Measurements from ENCODE around the gene PTPRN2. TPM values are rescaled to one million over a fixed set of nuclear protein-coding genes. Genes with fewer than 3 reads are reported as not detected.

The PTPRN2 gene
- total and polyA plus RNA-seq, 4 donors, result 18.1 to 69.9 (median 50.4) TPM

DNA sequence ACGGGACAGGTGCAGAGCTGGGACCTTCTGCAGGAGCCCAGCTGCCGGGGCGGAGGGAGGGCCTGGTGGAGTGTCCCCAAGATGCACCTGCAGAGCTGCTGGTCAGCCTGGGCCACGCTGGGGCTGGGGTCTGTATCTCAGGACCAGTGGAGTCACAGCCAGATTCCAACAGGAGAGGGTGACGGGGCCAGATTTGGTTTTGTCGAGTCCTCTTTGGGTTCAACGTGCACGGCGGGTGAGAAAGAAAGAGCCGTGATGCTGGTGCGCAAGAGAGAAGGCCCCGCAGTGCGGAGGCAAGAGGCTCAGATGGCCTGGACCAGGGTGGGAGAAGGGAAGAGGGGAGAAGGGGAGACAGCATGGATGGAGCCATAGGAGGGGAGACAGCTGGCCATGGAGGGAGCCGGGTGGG, 462.9 kb downstream of the PTPRN2 start:
- no peak for DNase-seq (ENCODE audit: low read depth in 4 of 6, low spot score in 6 of 6)
- H3K27me3 ChIP-seq (ENCODE audit: control insufficient read depth, insufficient read depth, low read length), result no peaks in the 10 kb centered on the region
- H3K4me3 ChIP-seq (ENCODE audit: low read depth, low read length), result no peak overlapping the region
- no peaks in the 10 kb centered on the region for H3K4me1 ChIP-seq (ENCODE audit: control insufficient read depth, insufficient read depth, low read length)
- H3K36me3 ChIP-seq (ENCODE audit: control insufficient read depth, insufficient read depth, low read length), result peaks cover 30% of the 10 kb centered on the region
- peaks cover 3% of the 10 kb centered on the region for H3K9me3 ChIP-seq (ENCODE audit: control insufficient read depth, insufficient read depth, low read length)
- H3K27ac ChIP-seq (ENCODE audit: low read depth, low read length), result no peak overlapping the region
- WGBS (ENCODE audit: insufficient coverage), result 91% methylated on average over 14 of the region's 14 CpGs

DNA sequence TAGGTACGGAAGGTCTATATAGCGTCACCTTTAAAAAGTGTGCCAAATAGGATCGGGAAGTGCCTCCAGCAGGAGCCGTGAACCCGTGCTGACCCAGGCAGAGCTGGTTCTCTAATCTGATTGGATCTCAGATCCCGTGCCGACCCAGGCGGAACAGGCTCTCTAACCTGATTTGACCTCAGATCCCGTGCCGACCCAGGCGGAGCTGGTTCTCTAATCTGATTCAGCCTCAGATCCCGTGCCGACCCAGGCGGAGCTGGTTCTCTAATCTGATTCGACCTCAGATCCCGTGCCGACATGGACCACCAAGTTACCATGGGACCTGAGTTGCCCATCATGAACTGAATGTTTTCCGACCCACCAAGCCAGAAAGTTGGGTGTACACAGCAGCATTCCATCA, 463.9 kb downstream of the PTPRN2 start:
- peaks cover 3% of the 10 kb centered on the region for H3K9me3 ChIP-seq (ENCODE audit: control insufficient read depth, insufficient read depth, low read length)
- WGBS (ENCODE audit: insufficient coverage), result 95% methylated on average over 17 of the region's 18 CpGs

DNA sequence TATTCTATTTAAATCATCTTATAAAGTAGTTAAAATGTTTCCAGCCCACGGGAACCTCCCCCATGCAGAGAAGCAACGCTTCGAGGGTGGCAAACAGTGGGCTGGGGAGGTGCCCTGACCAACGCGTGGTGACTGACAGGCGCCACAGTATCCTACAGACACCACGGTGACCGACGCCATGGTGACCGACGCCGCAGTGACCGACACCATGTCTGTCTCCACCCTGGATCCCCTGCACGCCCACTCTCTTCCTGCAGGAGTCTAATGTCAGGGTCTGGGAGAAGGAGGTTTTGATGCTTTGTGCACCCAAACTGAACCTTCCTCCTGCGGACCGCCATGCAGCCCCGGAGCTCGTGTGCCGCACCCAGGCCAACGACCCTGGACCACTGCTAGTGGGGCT, 464.4 kb downstream of the PTPRN2 start:
- WGBS (ENCODE audit: insufficient coverage), result 95% methylated on average over 12 of the region's 20 CpGs
- H3K27me3 ChIP-seq (ENCODE audit: control insufficient read depth, insufficient read depth, low read length), result no peaks in the 10 kb centered on the region
- H3K9me3 ChIP-seq (ENCODE audit: control insufficient read depth, insufficient read depth, low read length), result peaks cover 4% of the 10 kb centered on the region
- H3K36me3 ChIP-seq (ENCODE audit: control insufficient read depth, insufficient read depth, low read length), result peaks cover 30% of the 10 kb centered on the region
- H3K4me1 ChIP-seq (ENCODE audit: control insufficient read depth, insufficient read depth, low read length), result no peaks in the 10 kb centered on the region
- no peak overlapping the region for H3K27ac ChIP-seq (ENCODE audit: low read depth, low read length)
- no peak for DNase-seq (ENCODE audit: low read depth in 4 of 6, low spot score in 6 of 6)
- H3K4me3 ChIP-seq (ENCODE audit: low read depth, low read length), result no peak overlapping the region

More for the DNA sequence above, 463.9 kb downstream of the PTPRN2 start:
- Histone ChIP-seq H3K4me1 (ENCODE audit: control insufficient read depth, insufficient read depth, low read length) (no peaks in the 10 kb centered on the region), H3K36me3 (ENCODE audit: control insufficient read depth, insufficient read depth, low read length) (peaks cover 30% of the 10 kb centered on the region), H3K4me3 (ENCODE audit: low read depth, low read length) (no peak overlapping the region), H3K27me3 (ENCODE audit: control insufficient read depth, insufficient read depth, low read length) (no peaks in the 10 kb centered on the region), H3K27ac (ENCODE audit: low read depth, low read length) (no peak overlapping the region)
- DNase-seq (ENCODE audit: low read depth in 4 of 6, low spot score in 6 of 6), result no peak

DNA sequence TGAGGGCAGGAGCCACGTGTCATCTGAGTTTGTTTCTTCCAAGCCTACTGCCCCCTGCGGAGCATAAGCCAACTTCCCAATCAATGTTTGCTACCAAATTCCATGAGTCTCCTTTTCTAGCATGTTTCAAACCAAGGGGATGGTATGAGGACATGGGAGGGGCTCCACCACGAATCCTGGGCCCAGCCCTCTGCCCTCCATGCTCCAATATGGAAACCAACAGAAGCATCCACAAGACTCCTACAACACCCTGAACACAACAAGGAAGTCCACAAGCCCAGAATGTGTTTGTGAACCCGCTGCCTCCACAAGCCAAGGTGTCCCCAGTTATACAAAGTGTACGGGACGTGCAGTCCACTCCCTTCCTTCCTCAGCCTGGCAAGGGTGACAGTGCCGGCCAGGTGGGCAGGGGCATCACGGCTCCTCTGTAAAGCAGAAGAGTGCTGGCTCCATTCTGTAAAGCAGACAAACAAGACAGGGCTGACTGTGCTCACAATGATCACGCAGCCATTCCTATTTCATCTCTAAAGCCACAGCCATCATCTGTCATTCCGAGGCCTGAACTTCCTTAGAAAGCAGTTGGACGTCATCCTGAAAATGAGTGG, 466.1 kb downstream of the PTPRN2 start:
- Histone ChIP-seq H3K36me3 (ENCODE audit: control insufficient read depth, insufficient read depth, low read length) (peaks cover 20% of the 10 kb centered on the region), H3K9me3 (ENCODE audit: control insufficient read depth, insufficient read depth, low read length) (peaks cover 11% of the 10 kb centered on the region), H3K4me3 (ENCODE audit: low read depth, low read length) (no peak overlapping the region), H3K27me3 (ENCODE audit: control insufficient read depth, insufficient read depth, low read length) (no peaks in the 10 kb centered on the region), H3K4me1 (ENCODE audit: control insufficient read depth, insufficient read depth, low read length) (no peaks in the 10 kb centered on the region), H3K27ac (ENCODE audit: low read depth, low read length) (no peak overlapping the region)
- DNase-seq (ENCODE audit: low read depth in 4 of 6, low spot score in 6 of 6), result no peak
- WGBS (ENCODE audit: insufficient coverage), result 68% methylated on average over 10 of the region's 11 CpGs

DNA sequence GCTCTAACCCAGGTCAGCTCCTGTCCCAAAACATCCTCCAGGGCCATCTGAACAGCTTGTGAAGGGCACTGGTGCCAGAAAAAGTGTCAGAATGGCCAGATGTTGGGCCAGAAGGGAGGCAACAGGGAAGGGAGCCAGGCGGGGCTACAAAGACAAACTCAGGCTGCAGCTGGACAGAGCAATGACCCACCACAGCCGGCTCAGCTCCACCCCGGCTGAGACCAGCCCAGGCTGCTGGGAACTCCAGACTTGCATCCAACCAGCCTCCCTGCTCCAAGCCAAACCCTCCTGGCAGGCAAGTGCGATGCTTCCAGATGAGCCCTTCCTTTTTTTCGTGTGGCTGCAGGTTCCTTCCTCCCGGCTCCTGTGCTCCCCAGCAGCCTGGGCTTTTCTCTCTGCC, 466.9 kb downstream of the PTPRN2 start:
- H3K9me3 ChIP-seq (ENCODE audit: control insufficient read depth, insufficient read depth, low read length), result peaks cover 12% of the 10 kb centered on the region
- WGBS (ENCODE audit: insufficient coverage), result 50% methylated on average over 6 of the region's 6 CpGs

DNA sequence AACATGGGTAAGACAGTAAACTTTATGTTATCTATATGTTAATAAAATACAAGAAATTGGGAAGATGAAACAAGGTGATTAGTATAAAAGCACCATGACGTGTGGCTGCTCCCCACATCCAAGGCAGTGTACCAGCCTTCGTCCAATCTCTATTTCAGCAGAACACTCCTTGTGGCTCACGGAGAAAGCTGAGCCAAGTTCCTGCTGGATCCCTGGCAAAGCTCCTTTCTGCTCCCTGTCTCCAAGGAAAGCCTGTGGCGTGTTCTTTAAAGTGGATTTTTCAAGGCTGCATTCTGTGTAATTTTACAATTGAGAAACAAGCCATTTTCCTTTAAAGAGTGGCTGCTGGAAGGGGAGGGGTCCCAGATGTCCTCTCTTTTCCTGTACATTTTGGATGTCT, 467.3 kb downstream of the PTPRN2 start:
- peak in 1 of 6 donors; percentile 57 for DNase-seq (ENCODE audit: low read depth in 4 of 6, low spot score in 6 of 6)
- no peaks in the 10 kb centered on the region for H3K4me1 ChIP-seq (ENCODE audit: control insufficient read depth, insufficient read depth, low read length)
- H3K27me3 ChIP-seq (ENCODE audit: control insufficient read depth, insufficient read depth, low read length), result no peaks in the 10 kb centered on the region
- peaks cover 12% of the 10 kb centered on the region for H3K9me3 ChIP-seq (ENCODE audit: control insufficient read depth, insufficient read depth, low read length)
- WGBS (ENCODE audit: insufficient coverage), result 80% methylated on average over 3 of the region's 4 CpGs
- H3K27ac ChIP-seq (ENCODE audit: low read depth, low read length), result no peak overlapping the region
- H3K36me3 ChIP-seq (ENCODE audit: control insufficient read depth, insufficient read depth, low read length), result peaks cover 15% of the 10 kb centered on the region
- H3K4me3 ChIP-seq (ENCODE audit: low read depth, low read length), result no peak overlapping the region

More for the DNA sequence above, 466.9 kb downstream of the PTPRN2 start:
- DNase-seq (ENCODE audit: low read depth in 4 of 6, low spot score in 6 of 6), result peak in 1 of 6 donors; percentile 38
- Histone ChIP-seq H3K4me3 (ENCODE audit: low read depth, low read length) (no peak overlapping the region), H3K4me1 (ENCODE audit: control insufficient read depth, insufficient read depth, low read length) (no peaks in the 10 kb centered on the region), H3K27me3 (ENCODE audit: control insufficient read depth, insufficient read depth, low read length) (no peaks in the 10 kb centered on the region), H3K27ac (ENCODE audit: low read depth, low read length) (no peak overlapping the region), H3K36me3 (ENCODE audit: control insufficient read depth, insufficient read depth, low read length) (peaks cover 16% of the 10 kb centered on the region)

DNA sequence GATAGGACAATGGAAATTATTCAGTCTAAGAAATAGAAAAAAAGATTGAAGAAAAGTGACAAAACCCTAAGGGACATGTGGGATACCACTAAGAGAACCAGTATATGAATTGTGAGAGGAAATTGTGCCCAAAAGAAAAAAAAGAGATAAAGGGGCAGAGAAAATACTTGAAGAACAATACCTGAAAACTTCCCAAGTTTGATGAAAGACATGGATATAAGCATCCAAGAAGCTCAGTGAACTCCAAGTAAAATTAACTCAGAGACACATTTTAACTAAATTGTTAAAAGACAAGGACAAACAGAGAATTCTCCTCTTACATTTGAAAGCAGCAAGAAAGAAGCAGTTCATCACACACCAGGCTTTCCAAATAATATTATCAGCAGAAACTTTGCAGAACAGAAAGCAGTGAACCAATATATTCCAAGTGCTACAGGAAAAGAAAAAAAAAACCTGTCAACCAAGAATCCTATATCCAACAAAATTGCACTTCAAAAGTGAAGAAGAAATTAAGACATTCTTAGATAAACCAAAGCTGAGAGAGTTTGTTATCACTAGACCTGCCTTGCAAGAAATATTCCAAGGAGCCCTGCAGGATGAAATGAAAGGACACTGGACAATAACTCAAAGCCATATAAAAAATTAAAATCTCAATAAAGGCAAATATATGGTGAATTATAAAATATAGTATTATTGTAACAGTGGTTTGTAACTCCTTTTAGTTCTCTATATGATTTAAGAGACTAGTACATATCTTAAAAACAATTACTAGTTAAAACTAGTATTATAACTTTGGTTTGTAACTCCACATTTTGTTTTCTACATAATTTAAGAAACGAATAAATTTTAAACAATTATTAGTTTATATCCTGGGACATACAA, 470.0 kb downstream of the PTPRN2 start:
- Histone ChIP-seq H3K4me3 (ENCODE audit: low read depth, low read length) (no peak overlapping the region), H3K4me1 (ENCODE audit: control insufficient read depth, insufficient read depth, low read length) (no peaks in the 10 kb centered on the region), H3K27me3 (ENCODE audit: control insufficient read depth, insufficient read depth, low read length) (no peaks in the 10 kb centered on the region), H3K27ac (ENCODE audit: low read depth, low read length) (no peak overlapping the region), H3K36me3 (ENCODE audit: control insufficient read depth, insufficient read depth, low read length) (peaks cover 18% of the 10 kb centered on the region), H3K9me3 (ENCODE audit: control insufficient read depth, insufficient read depth, low read length) (peaks cover 9% of the 10 kb centered on the region)
- no CpG with 5 or more reads among the region's 1 CpG for WGBS (ENCODE audit: insufficient coverage)
- DNase-seq (ENCODE audit: low read depth in 4 of 6, low spot score in 6 of 6), result no peak

DNA sequence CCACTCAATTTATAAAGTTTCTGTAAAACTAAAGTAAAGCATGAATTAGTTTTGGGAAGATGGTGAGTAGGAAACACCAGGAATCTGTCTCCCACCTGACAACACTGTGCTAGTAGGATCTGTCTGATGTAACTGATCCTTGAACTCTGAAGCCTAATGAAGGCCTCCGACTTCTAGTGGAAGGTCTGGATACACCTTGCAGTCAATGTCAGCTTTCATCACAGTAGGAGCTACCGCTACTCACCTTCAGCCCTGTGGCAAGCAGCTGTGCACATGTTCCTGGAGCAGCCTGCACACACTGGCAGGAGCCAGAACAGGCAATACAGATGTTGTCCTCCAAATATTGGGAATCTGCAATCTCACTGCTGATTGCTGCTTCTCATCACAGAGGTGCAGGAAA, 471.4 kb downstream of the PTPRN2 start:
- H3K4me3 ChIP-seq (ENCODE audit: low read depth, low read length), result no peak overlapping the region
- H3K9me3 ChIP-seq (ENCODE audit: control insufficient read depth, insufficient read depth, low read length), result peaks cover 9% of the 10 kb centered on the region
- no peak overlapping the region for H3K27ac ChIP-seq (ENCODE audit: low read depth, low read length)
- H3K27me3 ChIP-seq (ENCODE audit: control insufficient read depth, insufficient read depth, low read length), result no peaks in the 10 kb centered on the region
- WGBS (ENCODE audit: insufficient coverage), result 83% methylated on average over 2 of the region's 2 CpGs
- peaks cover 27% of the 10 kb centered on the region for H3K36me3 ChIP-seq (ENCODE audit: control insufficient read depth, insufficient read depth, low read length)
- peaks cover 1% of the 10 kb centered on the region for H3K4me1 ChIP-seq (ENCODE audit: control insufficient read depth, insufficient read depth, low read length)
- no peak for DNase-seq (ENCODE audit: low read depth in 4 of 6, low spot score in 6 of 6)

DNA sequence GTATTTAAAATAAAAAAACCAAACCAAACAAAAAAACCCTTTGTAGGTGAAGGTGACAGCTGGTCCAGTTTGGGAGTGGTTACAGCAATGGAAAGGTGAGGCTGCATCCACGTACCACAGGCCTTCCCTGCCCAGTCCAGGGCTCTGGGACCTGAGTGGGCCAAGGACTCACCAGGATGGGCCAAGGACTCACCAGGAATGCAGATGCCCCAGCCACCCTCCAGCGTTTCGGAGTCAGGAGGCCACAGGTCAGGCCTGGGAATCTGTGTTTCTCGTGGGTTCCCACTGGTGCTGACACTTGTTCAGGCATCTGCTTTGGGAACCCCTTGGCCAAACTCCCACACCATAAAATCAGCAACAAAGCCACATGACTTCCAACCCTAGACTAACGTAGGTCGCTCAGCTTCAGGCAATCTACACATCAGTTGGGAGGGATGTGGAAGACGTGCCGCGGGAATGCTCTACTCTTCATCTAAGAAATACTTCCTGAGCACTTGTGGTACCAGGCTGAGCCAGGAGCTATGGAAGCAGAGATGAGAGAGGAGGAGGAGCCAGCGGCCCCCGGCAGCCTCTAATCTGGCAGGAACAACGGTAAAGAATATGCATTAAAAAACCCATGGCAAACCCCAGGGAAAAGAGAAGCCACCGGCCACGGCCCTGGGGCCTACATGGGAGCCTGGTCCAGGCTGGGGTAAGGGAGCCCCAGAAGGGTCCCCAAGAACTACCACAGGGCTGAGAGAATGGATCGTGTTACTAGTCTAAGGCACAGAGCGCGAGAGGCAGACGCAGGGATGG, 473.4 kb downstream of the PTPRN2 start:
- 85% methylated on average over 13 of the region's 18 CpGs for WGBS (ENCODE audit: insufficient coverage)
- H3K27me3 ChIP-seq (ENCODE audit: control insufficient read depth, insufficient read depth, low read length), result no peaks in the 10 kb centered on the region
- no peak for DNase-seq (ENCODE audit: low read depth in 4 of 6, low spot score in 6 of 6)
- no peak overlapping the region for H3K4me3 ChIP-seq (ENCODE audit: low read depth, low read length)
- peaks cover 35% of the 10 kb centered on the region for H3K36me3 ChIP-seq (ENCODE audit: control insufficient read depth, insufficient read depth, low read length)
- peaks cover 4% of the 10 kb centered on the region for H3K4me1 ChIP-seq (ENCODE audit: control insufficient read depth, insufficient read depth, low read length)
- H3K27ac ChIP-seq (ENCODE audit: low read depth, low read length), result no peak overlapping the region
- peaks cover 9% of the 10 kb centered on the region for H3K9me3 ChIP-seq (ENCODE audit: control insufficient read depth, insufficient read depth, low read length)
